Activated CD4-positive, alpha-beta T cell treated with anti-CD3 and anti-CD28 coated beads, Interleukin-2, amount 50 U/mL, for 24 hours (primary cell): Measurements from ENCODE around the gene NSA2.
"Not testable (repeated sequence)": the region's sequence is repeated elsewhere in the genome, so short reads cannot be mapped to it uniquely, and the experiment has no call there.

ENCODE experiments used
- DNase-seq, 2 donors: peaks; one replicate each; pipeline ENCODE4 v3.0.0-alpha.2; 2020; ENCODE audit warnings: low read depth in 1 of 2, low spot score in 1 of 2

The NSA2 gene

DNA sequence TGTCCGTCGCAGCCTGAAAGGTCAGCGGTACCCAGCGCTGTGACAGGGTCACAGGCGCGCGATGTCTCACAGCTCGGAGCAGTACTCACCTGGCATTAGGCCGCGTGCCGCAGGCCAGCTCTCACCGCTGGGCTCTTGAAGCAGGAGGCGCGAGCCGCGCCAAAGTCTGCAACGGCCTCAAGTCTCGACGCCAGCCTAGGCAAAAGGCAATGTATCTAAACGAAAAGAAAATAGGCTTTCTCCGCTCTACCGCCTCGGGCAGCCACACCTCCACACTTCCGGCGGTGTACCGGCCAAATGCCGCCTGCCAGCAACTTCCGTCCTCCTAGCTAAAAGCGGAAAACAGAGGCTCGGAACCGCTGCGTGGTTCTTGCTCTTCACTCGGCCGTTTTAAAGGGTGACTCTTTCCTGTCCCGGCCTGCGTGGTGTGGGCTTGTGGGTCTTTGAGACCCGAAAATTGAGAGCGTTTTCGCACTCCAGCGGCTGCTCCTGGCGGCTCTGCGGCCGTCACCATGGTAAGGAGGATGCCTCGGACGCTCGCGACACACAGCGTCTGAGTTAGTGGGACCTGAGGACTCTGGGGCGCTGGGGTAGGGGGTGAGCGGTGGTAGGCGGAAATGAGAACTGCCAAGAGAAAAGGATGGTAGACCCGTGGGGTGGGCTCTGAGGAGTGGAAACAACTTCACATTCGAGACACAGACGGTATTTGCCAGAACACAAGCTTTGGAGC is at the start of gene NSA2, which contains the start of gene GFM2:
Gene NSA2, plus strand, starts transcription at position 401 of the 730 bp plus-strand sequence. Its CDS starts 112 bp downstream, at position 513.
Gene GFM2, minus strand, starts transcription at position 269 of the 730 bp plus-strand sequence. CDS start 3,375 bp downstream, outside the sequence.
- peak; percentile 85 to 91 for DNase-seq

GRCh38 chr5:74717596-74717995 is 49.5 kb upstream of the NSA2 start:
- no peak for DNase-seq

- no peak for DNase-seq
Measured at GRCh38 chr5:74722271-74722670, 44.8 kb upstream of the NSA2 start.

DNA sequence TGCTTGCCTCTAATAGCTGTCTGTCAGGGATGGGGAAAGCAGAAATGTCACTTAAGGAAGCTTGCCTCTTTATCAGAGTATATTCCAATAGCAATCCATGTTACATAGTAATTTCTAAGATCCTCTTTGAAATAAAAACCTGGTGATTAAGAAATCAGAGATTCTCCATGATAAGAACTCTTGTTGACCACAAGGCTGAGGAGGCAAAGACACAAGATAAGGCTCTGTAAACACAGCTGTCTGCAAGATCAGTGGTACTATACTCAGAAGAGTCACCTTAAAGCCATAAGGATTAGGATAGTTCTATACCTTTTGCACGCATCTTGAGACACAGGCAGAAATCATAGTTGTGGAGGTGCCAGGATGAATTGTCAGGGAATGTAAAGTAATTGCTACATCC is 41.7 kb upstream of the NSA2 start:
- DNase-seq: no peak

GRCh38 chr5:74736759-74737158 is 30.3 kb upstream of the NSA2 start:
- no peak for DNase-seq

GRCh38 chr5:74738406-74738805 is 28.6 kb upstream of the NSA2 start:
- DNase-seq: no peak

GRCh38 chr5:74748742-74749141 is 18.3 kb upstream of the NSA2 start:
- not testable (repeated sequence) for DNase-seq

DNA sequence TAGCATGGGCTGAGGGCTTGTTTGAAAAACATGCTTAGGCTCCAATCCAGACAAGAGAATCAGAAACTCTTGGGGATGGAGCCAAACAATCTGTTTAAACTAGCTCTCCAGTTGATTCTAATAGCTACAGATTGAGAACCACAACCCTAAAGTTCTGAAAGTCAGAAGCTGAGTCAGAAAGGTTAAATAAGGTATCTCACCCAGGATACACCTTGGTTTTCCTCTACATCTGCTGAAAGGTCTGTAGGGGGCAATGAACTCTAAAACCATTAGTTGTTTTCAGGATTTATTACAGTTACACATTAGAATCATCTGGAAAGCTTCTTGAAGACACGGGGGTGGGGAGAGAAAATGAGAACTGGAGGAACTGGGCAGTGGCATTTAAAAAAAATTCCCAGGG is 5.8 kb upstream of the NSA2 start:
- no peak for DNase-seq

- DNase-seq: peak in 1 of 2 donors; percentile 4
Measured at GRCh38 chr5:74762599-74762998, 4.5 kb upstream of the NSA2 start.

GRCh38 chr5:74763504-74763903 is 3.5 kb upstream of the NSA2 start:
- no peak for DNase-seq

DNA sequence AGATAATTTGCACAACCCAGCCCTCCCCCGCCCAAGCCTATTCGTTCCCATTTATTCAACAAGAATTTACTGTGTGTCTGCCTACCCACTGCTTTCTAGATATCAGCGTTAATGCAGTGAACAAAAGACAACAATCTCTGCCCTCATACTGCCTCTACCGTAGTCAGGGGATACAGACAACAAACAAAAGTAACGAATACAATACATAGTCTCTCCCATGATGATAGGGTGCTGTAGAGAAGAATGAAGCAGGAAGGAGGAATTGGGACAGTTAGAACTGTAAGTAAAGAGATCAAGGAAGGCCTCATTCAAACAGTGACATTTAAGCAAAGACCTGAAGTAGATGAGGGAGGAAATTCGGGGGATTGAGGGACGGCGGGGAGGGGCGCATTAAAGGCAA is 1.8 kb upstream of the NSA2 start:
- DNase-seq: no peak

GRCh38 chr5:74765929-74766328 is 1.1 kb upstream of the NSA2 start:
- no peak for DNase-seq

DNA sequence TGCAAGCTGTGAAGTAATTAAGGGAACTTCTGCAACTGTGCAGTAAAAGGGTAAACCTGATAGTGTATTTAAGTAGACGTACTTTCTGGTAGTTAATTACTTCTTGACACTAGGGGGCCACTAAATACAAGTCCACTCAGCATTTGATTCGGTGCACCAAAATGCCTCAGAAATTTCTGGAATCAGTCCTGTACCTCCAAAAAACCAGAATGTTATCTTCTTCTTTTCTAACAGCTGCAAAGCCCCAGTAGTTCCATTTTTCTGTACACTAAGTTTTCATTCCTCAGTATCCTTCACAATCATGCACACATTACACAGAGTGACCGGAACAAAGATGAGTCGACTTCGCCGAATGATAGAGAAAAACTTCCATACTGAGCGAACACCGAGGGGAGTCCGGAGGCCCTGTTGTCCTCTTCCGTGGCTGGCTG is 616 bp upstream of the NSA2 start:
- peak in 1 of 2 donors; percentile 11 for DNase-seq

GRCh38 chr5:74767579-74767913 is 497 bp downstream of the NSA2 start:
- peak in 1 of 2 donors; percentile 7 for DNase-seq

DNA sequence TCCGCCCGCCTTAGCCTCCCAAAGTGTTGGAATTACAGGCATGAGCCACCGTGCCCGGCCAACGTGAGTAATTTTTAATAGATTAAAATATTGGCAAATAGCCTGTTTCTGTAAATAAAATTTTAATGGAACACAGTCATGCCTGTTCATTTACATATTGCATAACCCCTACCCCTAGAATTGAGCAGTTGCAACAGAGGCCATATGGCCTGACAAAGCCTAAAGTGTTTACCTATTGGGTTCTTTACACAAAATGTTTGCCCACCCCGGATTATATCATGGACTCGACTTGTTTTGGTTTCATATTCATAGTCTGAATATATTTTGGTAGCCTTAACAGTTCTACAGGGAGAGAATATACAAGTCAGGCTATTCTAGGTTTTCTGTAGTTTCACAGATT is 5.3 kb downstream of the NSA2 start:
- no peak for DNase-seq

- DNase-seq: no peak
Measured at GRCh38 chr5:74778609-74779008, 11.6 kb downstream of the NSA2 start.

DNA sequence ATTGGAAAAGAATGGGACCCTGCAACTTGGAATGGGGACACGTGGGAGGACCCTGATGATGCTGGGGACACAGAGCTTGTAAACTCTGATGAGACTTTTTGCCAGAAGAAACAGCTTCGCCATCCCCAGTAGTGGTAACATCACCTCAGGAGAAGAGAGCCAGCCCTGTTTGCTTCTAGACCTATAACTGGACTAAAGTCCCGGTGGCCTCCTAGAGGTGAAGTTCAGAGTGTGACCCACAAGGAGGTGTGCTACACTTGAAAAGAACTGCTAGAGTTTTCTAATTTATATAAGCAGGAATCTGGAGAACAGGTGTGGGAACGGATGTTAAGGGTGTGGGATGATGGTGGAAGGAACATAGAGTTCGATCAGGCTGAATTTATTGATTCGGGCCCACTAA is 19.8 kb downstream of the NSA2 start:
- no peak for DNase-seq

GRCh38 chr5:74787424-74787823 is 20.4 kb downstream of the NSA2 start:
- no peak for DNase-seq

DNA sequence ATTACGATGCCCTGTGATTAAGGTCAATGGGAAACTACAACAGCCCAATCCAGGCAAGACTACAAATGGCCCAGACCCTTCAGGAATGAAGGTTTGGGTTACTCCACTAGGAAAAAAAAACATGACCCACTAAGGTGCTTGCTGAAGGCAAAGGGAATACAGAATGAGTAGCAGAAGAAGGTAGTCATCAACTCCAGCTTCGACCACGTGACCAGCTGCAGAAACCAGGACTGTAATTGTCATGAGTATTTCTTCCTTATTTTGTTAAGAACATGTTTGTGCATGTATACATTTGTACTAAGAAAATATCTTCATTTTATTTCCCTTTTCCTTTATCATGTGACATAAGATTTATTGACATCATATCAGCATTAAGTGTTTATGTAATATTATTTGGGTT is 24.6 kb downstream of the NSA2 start:
- DNase-seq: not testable (repeated sequence)

- no peak for DNase-seq
Measured at GRCh38 chr5:74798977-74799911, 32.2 kb downstream of the NSA2 start.

GRCh38 chr5:74801197-74801596 is 34.1 kb downstream of the NSA2 start:
- no peak for DNase-seq

DNA sequence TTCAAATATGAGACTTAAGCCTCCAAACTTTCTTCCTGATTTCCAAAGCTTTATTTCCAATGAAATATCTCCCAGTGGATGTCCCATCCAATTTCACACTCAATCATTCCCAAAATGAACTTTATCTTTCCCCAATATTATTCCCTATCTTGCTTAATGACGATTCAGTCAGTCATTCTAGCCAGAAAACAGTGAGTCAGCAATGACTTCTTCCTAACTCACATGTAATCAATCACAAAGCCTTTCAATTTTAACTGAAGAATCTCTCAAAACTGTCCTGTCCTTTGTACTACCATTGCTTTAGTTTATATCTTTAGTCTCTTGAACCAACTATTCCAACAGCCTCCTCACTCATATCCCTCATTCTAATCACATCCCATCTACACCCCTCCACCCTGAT is 34.9 kb downstream of the NSA2 start:
- no peak for DNase-seq
